GM23338 (cell line): ENCODE data around the gene JTB. TPM values are rescaled to one million over a fixed set of nuclear protein-coding genes. Genes with fewer than 3 reads are reported as not detected.

Experiments
- ATAC-seq: fragments of 200-7000 bp; cut with Tn5 transposase; 3 replicates; pipeline ENCODE4 v1.9.1; 2020
- DNase-seq: peaks from one replicate; pipeline ENCODE4 v3.0.0-alpha.2; 2015; ENCODE audit warnings: low spot score
- H2AFZ ChIP-seq: fragments of 200-600 bp; sonication (generic); 2 replicates; pipeline ENCODE4 v1.8.0; 2016; ENCODE audit warnings: antibody characterized with exemption, mild to moderate bottlenecking, moderate library complexity
- H3F3A ChIP-seq: fragments of 200-600 bp; sonication (generic); replicated peaks from 2 replicates; pipeline ENCODE4 v1.8.0; 2017; ENCODE audit warnings: antibody characterized with exemption, mixed run types, low read depth
- H3K27ac ChIP-seq: fragments of 200-600 bp; sonication (generic); 2 replicates; pipeline ENCODE4 v1.6.1; 2016; ENCODE audit warnings: low read depth
- H3K27me3 ChIP-seq: fragments of 200-600 bp; sonication (generic); 2 replicates; pipeline ENCODE4 v1.8.0; 2016; ENCODE audit warnings: mild to moderate bottlenecking, mixed run types, moderate library complexity; ENCODE audit not compliant: insufficient read depth
- H3K36me3 ChIP-seq: fragments of 200-600 bp; sonication (generic); 2 replicates; pipeline ENCODE4 v1.8.0; 2016; ENCODE audit warnings: mild to moderate bottlenecking; ENCODE audit not compliant: insufficient read depth
- H3K4me1 ChIP-seq: fragments of 200-600 bp; sonication (generic); 2 replicates; pipeline ENCODE4 v1.8.0; 2016; ENCODE audit warnings: mild to moderate bottlenecking, moderate library complexity; ENCODE audit not compliant: insufficient read depth
- H3K4me2 ChIP-seq: fragments of 200-600 bp; sonication (generic); 2 replicates; pipeline ENCODE4 v1.7.1; 2017; ENCODE audit warnings: mixed run types
- H3K4me3 ChIP-seq: fragments of 200-600 bp; sonication (generic); 2 replicates; pipeline ENCODE4 v1.6.1; 2016; ENCODE audit warnings: mixed run types
- H3K79me2 ChIP-seq: fragments of 200-600 bp; sonication (generic); replicated peaks from 2 replicates; pipeline ENCODE4 v1.8.0; 2017; ENCODE audit warnings: mild to moderate bottlenecking; ENCODE audit not compliant: insufficient read depth
- H3K9me2 ChIP-seq: fragments of 200-600 bp; sonication (generic); 2 replicates; pipeline ENCODE4 v1.8.0; 2017; ENCODE audit not compliant: insufficient read depth
- H4K20me1 ChIP-seq: fragments of 200-600 bp; sonication (generic); replicated peaks from 2 replicates; pipeline ENCODE4 v1.8.0; 2017; ENCODE audit warnings: mild to moderate bottlenecking; ENCODE audit not compliant: insufficient read depth
- H3K27ac Mint-ChIP-seq: 2 replicates; pipeline ENCODE4 v1.8.0; 2020; ENCODE audit warnings: inconsistent platforms, mild to moderate bottlenecking, moderate library complexity, mixed read lengths
- H3K27me3 Mint-ChIP-seq: 3 replicates; pipeline ENCODE4 v1.8.0; 2022; ENCODE audit warnings: low read depth, mild to moderate bottlenecking, moderate library complexity, mixed read lengths, inconsistent platforms; ENCODE audit not compliant: insufficient read depth, poor library complexity
- H3K36me3 Mint-ChIP-seq: 3 replicates; pipeline ENCODE4 v1.8.0; 2021; ENCODE audit warnings: low read depth, mild to moderate bottlenecking, inconsistent platforms, moderate library complexity, mixed read lengths
- H3K4me1 Mint-ChIP-seq: 3 replicates; pipeline ENCODE4 v1.8.0; 2020; ENCODE audit warnings: mild to moderate bottlenecking, inconsistent platforms, mixed read lengths
- H3K4me3 Mint-ChIP-seq: 3 replicates; pipeline ENCODE4 v1.8.0; 2021; ENCODE audit warnings: moderate library complexity, mild to moderate bottlenecking, inconsistent platforms, mixed read lengths
- H3K9me3 Mint-ChIP-seq: 3 replicates; pipeline ENCODE4 v1.8.0; 2020; ENCODE audit warnings: moderate library complexity, mild to moderate bottlenecking, inconsistent platforms, mixed read lengths
- CREB1 ChIP-seq: fragments of 250-450 bp; sonication (Bioruptor Pico); IDR thresholded peaks from 2 replicates; pipeline ENCODE4 v1.5.0; 2020; ENCODE audit warnings: low read depth, mild to moderate bottlenecking, moderate library complexity
- EZH2 ChIP-seq: fragments of 200-600 bp; sonication (generic); IDR thresholded peaks from one replicate; pipeline ENCODE4 v1.8.0; 2017; ENCODE audit warnings: antibody characterized with exemption, mild to moderate bottlenecking, low read depth; ENCODE audit not compliant: unreplicated experiment
- JUNB ChIP-seq: IDR thresholded peaks from one replicate; pipeline ENCODE4 v1.6.1; 2016; ENCODE audit warnings: antibody characterized with exemption; ENCODE audit not compliant: unreplicated experiment
- NANOG ChIP-seq: IDR thresholded peaks from 2 replicates; pipeline ENCODE4 v1.6.1; 2016; ENCODE audit warnings: antibody characterized with exemption, borderline replicate concordance
- POLR2AphosphoS5 ChIP-seq: IDR thresholded peaks from 2 replicates; pipeline ENCODE4 v1.6.1; 2016; ENCODE audit warnings: antibody characterized with exemption, low read depth
- ZNF114 ChIP-seq: fragments of 250-450 bp; sonication (Bioruptor Pico); IDR thresholded peaks from 2 replicates; pipeline ENCODE4 v1.5.0; 2020; ENCODE audit warnings: mild to moderate bottlenecking, moderate library complexity
- polyA plus RNA-seq: library from polyadenylated mRNA; unstranded; fragments of >200 nt; fragmentation: Nextera tagmentation; extraction: Ambion mirVana; gene quantifications from 2 replicates; pipeline ENCODE4 v1.2.1, GENCODE V29; 2016
- total RNA-seq: library from RNA; depleted of rRNA; stranded (reverse); fragments of >200 nt; shearing (Covaris generic); gene quantifications from 2 replicates; pipeline ENCODE4 v1.2.3, GENCODE V29; 2014
- TF ChIP-seq, protein P1 (sequence below): IDR thresholded peaks from 2 replicates; pipeline ENCODE4 v1.6.1; 2016; ENCODE audit warnings: antibody characterized with exemption
- TF ChIP-seq, protein P2 (sequence below), 2 experiments: fragments of 200-600 bp in 1 of 2; sonication (generic) in 1 of 2; conservative IDR thresholded peaks; 2 replicates each; pipeline versions ENCODE4 v1.5.1 to v1.6.1; 2016 to 2017; ENCODE audit warnings: antibody characterized with exemption in 2 of 2, low read depth in 2 of 2, mild to moderate bottlenecking in 2 of 2, moderate library complexity in 1 of 2
- TF ChIP-seq, protein P3 (sequence below): IDR thresholded peaks from one replicate; pipeline ENCODE4 v1.6.1; 2018; ENCODE audit warnings: antibody characterized with exemption; ENCODE audit not compliant: unreplicated experiment

JTB gene
- total and polyA plus RNA-seq, 2 experiments from 2014 or later: 140 to 208 TPM

DNA sequence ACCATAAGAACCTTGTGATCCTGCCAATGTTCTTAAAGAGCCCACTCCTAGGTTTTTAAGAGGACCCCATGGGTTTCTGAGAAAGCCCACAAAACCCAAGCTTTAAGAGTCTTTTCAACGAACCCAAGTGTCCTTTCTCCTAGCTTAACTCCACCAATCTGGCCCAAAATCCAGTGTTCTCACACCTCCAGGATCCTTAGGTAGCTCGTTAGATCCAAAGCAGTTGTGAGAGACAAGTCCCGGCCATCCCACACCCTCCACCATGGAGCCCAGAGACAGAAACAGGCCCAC lies 32.7 kb downstream of the JTB start (continued):
- TF ChIP-seq, protein P1, sequence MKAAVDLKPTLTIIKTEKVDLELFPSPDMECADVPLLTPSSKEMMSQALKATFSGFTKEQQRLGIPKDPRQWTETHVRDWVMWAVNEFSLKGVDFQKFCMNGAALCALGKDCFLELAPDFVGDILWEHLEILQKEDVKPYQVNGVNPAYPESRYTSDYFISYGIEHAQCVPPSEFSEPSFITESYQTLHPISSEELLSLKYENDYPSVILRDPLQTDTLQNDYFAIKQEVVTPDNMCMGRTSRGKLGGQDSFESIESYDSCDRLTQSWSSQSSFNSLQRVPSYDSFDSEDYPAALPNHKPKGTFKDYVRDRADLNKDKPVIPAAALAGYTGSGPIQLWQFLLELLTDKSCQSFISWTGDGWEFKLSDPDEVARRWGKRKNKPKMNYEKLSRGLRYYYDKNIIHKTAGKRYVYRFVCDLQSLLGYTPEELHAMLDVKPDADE: no peak
- no peak for TF ChIP-seq NANOG
- TF ChIP-seq, protein P2, sequence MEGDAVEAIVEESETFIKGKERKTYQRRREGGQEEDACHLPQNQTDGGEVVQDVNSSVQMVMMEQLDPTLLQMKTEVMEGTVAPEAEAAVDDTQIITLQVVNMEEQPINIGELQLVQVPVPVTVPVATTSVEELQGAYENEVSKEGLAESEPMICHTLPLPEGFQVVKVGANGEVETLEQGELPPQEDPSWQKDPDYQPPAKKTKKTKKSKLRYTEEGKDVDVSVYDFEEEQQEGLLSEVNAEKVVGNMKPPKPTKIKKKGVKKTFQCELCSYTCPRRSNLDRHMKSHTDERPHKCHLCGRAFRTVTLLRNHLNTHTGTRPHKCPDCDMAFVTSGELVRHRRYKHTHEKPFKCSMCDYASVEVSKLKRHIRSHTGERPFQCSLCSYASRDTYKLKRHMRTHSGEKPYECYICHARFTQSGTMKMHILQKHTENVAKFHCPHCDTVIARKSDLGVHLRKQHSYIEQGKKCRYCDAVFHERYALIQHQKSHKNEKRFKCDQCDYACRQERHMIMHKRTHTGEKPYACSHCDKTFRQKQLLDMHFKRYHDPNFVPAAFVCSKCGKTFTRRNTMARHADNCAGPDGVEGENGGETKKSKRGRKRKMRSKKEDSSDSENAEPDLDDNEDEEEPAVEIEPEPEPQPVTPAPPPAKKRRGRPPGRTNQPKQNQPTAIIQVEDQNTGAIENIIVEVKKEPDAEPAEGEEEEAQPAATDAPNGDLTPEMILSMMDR (conservative IDR thresholded peaks at IDR 0.05; ENCODE audit: low read depth in 2 of 2): no peak

DNA sequence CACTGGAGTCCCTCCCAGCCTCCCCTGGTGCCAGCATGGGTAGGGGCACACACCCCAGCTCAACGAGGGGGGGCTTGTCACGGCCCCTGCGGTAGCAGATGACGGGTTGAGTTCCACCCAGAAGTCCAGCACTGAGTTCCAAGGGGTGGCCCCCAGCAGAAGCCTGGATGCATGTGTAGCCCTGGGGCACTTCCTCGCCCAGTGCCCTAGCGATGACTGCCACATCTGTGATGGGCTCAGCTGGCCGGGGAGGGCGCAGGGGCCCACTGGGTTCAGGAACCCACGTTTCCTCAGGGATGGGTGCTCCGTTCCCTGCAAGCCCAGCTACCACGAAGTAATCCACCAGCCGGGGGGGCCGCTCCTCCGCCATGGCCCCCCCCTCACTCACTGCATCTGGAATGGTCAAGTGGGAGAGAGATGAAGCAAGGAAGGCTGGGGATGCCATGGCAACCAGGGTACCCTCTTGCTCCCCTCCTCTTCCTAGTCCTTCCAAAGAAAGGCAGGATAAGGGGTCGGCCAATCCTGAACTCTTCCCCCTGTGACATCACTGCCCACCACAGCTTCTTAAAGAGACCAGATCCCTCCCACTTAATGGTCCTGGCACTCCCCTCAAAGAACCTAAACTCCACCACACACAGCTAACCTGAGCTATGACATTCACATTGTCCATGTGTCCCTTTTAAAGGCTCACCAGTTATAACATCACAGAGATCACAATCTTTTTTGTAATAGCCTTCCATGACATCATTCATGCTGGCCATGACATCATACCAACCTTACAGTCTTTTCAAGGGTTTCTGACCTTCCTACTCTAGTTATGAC lies 33.3 kb downstream of the JTB start:
- no peak for ATAC-seq
- Histone ChIP-seq H3K27me3 (no peaks in the 10 kb centered on the region), H3F3A (peaks cover 5% of the 10 kb centered on the region; the same call in 1 of the 2 replicates), H3K4me3 (peak overlapping the region; percentile 95; the same call in 1 of the 2 replicates), H2AFZ (no peak overlapping the region), H3K79me2 (peaks cover 16% of the 10 kb centered on the region), H4K20me1 (0 out of 2 replicates have a peak, but pooled peaks cover 3% of the 10 kb centered on the region), H3K36me3 (0 out of 2 replicates have a peak, but pooled peaks cover 3% of the 10 kb centered on the region), H3K9me2 (no peaks in the 10 kb centered on the region), H3K4me2 (no peak overlapping the region), H3K27ac (no peak overlapping the region), H3K4me1 (peaks cover 10% of the 10 kb centered on the region; the same call in 1 of the 2 replicates)
- peaks cover 48% of the 10 kb centered on the region for H3K36me3 Mint-ChIP-seq
- H3K27ac Mint-ChIP-seq: no peak overlapping the region
- TF ChIP-seq POLR2AphosphoS5 (no peak), CREB1 (CRISPR knock-in tag) (peak; percentile 80)
- no peaks in the 10 kb centered on the region; the same call in 2 of the 3 replicates for H3K9me3 Mint-ChIP-seq
- H3K4me3 Mint-ChIP-seq: peak overlapping the region; percentile 87
- no peak for DNase-seq
- H3K27me3 Mint-ChIP-seq: peaks cover 20% of the 10 kb centered on the region
- H3K4me1 Mint-ChIP-seq: peaks cover 18% of the 10 kb centered on the region

DNA sequence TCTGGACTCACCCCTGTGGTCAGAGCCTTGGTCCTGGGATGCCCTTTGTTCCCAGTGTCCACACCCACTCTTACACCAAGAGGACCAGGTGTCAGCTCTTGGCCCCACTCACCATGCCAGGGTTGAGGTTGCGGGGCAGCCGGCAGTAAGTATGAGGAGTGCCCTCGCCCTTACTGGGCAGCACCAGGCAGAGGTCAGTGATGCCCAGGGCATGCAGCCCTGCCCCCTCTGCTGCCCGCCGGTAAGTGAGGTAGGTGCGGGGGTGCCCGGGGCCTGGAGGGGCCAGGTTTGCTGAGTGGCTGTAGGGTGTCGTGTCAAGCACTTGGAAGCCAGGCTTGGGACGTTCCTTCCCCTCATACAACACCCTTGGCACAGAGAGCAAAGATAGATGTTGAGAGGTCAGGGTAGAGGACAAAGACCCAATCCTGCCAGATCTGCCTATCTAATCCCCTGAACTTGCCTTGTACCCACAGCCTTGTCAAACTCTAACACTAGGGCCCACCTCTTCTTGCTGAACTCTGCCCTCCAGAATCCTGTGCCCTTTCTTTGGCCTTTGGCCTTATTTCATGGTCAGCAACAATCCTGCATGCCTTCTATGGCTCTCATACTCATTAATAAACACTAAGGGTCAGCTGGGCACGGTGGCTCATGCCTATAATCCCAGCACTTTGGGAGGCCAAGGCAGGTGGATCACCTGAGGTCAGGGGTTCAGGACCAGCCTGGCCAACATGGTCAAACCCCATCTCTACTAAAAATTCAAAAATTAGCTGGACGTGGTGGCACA lies 34.5 kb downstream of the JTB start:
- DNase-seq (no peak), ATAC-seq (no peak)
- Histone ChIP-seq H3K79me2 (peaks cover 16% of the 10 kb centered on the region), H3K4me3 (no peak overlapping the region), H3K36me3 (peaks cover under 1% of the 10 kb centered on the region), H3K4me2 (no peak overlapping the region), H3F3A (peaks cover 5% of the 10 kb centered on the region; the same call in 1 of the 2 replicates), H4K20me1 (no peaks in the 10 kb centered on the region), H3K27ac (no peak overlapping the region), H2AFZ (no peak overlapping the region), H3K9me2 (no peaks in the 10 kb centered on the region), H3K4me1 (peaks cover 10% of the 10 kb centered on the region; the same call in 1 of the 2 replicates), H3K27me3 (no peaks in the 10 kb centered on the region)
- peaks cover 22% of the 10 kb centered on the region for H3K27me3 Mint-ChIP-seq
- no peak overlapping the region; the same call in 2 of the 3 replicates for H3K4me3 Mint-ChIP-seq
- H3K9me3 Mint-ChIP-seq: no peaks in the 10 kb centered on the region; the same call in 2 of the 3 replicates
- peaks cover 18% of the 10 kb centered on the region for H3K4me1 Mint-ChIP-seq
- H3K27ac Mint-ChIP-seq: no peak overlapping the region
- peaks cover 46% of the 10 kb centered on the region for H3K36me3 Mint-ChIP-seq
- no peak for TF ChIP-seq NANOG
- TF ChIP-seq, protein P1: no peak
- no peak for TF ChIP-seq POLR2AphosphoS5
- TF ChIP-seq ZNF114 (CRISPR knock-in tag): no peak
- TF ChIP-seq EZH2: no peak
- TF ChIP-seq JUNB: no peak
- TF ChIP-seq, protein P3, sequence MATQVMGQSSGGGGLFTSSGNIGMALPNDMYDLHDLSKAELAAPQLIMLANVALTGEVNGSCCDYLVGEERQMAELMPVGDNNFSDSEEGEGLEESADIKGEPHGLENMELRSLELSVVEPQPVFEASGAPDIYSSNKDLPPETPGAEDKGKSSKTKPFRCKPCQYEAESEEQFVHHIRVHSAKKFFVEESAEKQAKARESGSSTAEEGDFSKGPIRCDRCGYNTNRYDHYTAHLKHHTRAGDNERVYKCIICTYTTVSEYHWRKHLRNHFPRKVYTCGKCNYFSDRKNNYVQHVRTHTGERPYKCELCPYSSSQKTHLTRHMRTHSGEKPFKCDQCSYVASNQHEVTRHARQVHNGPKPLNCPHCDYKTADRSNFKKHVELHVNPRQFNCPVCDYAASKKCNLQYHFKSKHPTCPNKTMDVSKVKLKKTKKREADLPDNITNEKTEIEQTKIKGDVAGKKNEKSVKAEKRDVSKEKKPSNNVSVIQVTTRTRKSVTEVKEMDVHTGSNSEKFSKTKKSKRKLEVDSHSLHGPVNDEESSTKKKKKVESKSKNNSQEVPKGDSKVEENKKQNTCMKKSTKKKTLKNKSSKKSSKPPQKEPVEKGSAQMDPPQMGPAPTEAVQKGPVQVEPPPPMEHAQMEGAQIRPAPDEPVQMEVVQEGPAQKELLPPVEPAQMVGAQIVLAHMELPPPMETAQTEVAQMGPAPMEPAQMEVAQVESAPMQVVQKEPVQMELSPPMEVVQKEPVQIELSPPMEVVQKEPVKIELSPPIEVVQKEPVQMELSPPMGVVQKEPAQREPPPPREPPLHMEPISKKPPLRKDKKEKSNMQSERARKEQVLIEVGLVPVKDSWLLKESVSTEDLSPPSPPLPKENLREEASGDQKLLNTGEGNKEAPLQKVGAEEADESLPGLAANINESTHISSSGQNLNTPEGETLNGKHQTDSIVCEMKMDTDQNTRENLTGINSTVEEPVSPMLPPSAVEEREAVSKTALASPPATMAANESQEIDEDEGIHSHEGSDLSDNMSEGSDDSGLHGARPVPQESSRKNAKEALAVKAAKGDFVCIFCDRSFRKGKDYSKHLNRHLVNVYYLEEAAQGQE: no peak
